Astrocyte of the hippocampus (primary cell): ENCODE data around the gene ABCC1.
"Not testable (repeated sequence)": the region's sequence is repeated elsewhere in the genome, so short reads cannot be mapped to it uniquely, and the experiment has no call there.

Experiments
- DNase-seq: peaks from one replicate; pipeline ENCODE4 v3.0.0; 2011; ENCODE audit warnings: low read depth, low spot score

Gene ABCC1

DNA sequence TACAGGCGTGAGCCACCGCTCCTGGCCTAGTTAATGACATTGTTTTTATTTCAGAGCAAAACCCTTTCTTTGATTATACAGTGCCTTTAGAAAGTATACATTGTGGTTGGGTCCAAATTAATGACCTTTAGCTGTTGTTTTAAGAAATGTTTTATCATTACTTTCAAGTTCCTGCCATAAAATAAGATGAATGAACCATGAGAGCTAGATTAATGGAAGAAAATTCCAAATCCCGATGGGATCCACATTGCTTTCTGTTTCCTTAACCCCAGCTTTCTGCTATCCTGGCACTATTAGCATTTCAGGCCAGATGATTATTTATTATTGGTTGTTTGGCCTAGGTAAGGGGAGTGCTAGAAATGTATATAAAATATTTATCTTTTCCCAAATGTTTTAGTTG is 131.7 kb downstream of the ABCC1 start:
- no peak for DNase-seq

- DNase-seq: no peak
Observed at GRCh38 chr16:16082255-16082654, 132.8 kb downstream of the ABCC1 start.

DNA sequence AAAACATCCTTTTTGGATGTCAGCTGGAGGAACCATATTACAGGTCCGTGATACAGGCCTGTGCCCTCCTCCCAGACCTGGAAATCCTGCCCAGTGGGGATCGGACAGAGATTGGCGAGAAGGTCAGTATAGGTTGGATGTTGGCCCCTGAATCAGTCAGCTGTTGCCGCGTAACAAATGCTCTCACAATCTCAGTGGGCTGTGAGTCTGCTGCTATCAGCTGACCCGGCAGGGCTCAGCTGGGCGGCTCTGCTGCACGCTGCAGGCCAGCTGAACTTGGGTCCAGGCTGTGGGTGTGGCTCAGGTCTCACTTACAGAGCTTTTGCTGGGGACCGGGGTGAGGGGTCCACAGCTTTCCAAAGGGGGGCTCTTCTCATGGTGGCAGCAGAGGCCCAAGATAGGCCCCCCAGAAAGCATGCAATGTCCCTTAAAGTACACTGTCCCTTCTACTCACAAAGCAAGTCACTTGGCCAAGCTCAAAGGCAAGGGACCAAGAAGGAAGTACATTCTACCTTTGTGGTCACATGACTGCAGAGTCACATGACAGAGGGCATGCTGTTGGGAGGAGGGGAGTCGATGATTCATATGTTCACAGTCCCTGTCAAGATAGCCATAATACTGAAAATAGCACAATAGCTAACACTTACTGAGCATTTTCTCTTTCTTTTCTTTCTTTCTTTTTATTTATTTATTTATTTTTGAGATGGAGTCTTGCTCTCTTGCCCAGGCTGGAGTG is 134.2 kb downstream of the ABCC1 start:
- no peak for DNase-seq

GRCh38 chr16:16084874-16085273 is 135.5 kb downstream of the ABCC1 start:
- no peak for DNase-seq

DNA sequence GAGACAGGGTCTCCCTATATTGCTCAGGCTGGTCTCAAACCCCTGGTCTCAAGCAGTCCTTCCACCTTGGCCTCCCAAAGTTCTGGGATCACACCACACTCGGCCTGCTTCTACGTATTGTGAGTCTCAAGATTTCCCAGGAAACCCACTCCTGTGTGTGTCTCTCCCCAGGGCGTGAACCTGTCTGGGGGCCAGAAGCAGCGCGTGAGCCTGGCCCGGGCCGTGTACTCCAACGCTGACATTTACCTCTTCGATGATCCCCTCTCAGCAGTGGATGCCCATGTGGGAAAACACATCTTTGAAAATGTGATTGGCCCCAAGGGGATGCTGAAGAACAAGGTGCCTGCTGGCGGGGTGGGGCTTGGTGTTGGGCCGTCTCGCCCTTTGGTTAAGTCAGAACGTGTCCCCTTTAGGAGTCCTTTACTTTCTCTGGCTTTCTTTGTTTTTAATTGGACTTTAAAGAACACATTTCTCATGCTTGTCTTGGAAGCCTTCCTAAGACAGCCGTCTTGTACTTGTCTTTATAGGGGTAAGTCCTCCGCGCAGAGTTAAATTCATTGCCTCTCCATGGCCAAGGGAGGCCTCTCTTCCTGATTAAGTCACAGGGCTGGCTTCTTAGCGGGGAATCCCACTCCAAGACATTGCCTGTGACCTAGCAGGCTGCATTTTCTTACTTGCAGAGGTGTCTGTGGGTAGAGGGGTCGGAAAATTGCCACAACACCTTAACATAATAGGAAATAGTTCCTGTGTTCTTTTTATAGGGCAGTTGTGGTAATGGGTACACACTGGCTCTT is 137.4 kb downstream of the ABCC1 start:
- DNase-seq: no peak

DNA sequence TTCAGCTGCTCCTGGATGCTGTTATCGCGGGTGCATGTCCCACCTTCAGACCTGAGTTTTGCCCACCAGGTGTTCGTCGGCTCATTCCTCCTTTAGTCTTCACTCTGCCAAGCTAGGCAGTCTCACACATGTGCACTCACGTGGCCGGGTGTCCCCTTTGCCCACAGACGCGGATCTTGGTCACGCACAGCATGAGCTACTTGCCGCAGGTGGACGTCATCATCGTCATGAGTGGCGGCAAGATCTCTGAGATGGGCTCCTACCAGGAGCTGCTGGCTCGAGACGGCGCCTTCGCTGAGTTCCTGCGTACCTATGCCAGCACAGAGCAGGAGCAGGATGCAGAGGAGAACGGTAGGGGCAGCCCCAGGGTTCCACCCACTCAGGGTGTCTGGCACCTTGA is 140.8 kb downstream of the ABCC1 start:
- DNase-seq: no peak

DNA sequence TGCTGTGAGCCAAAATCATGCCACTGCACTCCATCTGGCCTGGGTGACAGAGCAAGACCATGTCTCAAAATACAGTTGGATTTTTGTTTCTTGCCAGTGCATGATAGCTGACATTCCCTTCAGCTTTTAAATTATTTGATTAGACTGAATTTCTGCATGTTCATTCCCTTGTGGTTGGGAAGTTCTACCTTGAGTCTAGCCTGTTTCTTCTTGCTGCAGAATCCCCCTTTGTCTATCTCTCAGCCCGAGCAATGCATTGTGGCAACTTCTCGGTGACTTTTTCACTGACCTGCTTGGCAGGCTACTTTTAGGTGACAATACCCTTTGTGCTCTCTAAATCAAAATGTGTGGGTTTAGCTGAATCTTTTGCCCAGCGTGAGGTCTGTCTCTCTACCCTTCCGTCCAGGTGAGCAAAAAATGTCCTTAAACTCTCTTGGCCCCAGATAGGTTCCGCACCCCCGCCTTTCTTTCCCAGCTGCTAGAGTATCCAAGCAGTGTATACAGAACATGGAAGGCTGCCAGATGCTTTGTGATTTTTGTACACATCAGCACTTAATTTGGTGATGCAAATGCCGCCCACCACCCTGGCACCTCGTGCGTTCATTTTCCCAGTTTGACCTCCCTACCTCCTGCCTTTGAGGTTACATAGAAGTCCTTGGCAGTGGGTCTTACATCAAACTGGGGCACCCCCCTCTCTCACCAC is 143.7 kb downstream of the ABCC1 start:
- peak; percentile 73 for DNase-seq

DNA sequence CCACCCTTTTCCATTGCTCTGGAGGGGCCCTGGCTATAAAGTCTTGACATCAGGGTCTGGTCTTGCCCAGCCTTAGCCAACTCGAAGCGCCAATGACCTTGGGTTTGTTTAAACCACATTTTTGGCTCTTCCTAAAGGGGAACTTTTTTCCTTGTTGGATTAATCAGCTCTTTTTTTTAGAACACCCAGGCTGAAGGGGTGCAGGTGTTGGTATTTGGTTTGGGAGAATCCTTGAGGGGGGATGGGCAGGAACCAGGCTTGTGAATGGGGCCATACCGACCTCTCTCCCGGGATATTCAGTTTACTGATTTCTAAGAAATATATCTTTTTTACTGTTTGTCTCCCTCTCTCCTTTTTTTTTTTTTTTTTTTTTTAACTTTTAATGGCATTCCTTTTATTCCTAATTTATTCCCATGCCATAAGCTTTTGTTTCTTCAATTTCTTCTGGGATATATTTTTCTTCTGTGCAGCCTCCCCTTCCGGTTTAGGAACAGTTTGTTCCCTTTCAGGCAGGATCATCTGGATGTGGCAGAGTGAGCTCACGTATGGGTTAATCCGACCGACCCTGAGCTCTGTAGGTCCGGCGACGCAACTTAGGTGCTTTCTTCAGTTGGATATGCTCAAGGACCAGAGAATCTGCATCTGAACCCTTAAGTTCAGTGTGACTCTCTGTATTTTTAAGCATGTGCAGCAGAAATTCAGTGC is 144.4 kb downstream of the ABCC1 start:
- DNase-seq: no peak

DNA sequence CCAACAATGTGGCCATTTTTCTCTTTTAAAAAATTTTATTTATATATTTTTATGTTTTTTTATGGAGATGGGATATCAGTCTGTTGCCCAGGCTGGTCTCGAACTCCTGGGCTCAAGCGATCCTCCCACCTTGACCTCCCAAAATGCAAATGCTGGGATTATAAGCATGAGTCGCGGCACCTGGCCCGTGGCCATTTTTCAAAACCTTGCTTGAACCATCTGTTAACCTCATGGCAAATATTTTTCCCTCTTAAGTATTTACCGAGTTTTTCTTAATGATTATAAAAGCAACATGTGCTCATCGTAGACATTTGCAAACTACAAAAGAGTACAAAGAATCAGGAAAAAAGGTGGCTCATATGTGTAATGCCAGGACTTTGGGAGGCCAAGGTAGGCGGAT is 146.2 kb downstream of the ABCC1 start:
- no peak for DNase-seq

DNA sequence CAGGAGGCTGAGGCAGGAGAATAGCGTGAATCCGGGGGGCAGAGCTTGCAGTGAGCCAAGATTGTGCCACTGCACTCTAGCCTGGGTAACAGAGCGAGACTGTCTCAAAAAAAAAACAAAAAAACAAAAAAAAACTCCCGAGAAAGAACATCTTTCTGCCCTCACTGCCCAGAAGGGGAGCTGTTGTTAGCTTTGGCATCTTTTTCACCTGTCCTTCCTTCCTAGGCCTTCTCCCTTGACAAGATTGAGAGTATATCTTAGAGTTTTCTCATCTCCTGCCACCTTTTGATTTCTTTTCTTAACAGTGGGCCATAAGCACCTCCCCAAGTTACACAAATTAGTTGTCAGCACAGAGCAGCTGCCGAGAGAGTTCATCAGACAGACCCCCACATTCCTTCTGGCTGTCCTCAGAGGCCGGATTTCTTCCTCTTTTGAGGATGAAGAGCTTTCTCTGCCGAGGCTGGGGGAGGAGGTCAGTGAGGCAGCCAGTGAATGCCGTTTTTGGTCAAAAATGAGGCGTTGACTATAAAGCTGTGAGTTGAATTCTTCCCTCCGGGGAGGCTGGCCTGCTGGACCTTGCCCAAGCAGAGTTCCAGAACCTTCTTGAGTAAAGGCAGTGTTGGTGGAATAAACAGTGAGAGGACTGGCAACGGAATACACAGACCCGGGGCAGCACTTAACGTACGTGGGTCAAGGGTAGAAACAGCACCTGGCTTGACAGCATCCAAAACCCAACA is 146.9 kb downstream of the ABCC1 start:
- DNase-seq: peak; percentile 77

DNA sequence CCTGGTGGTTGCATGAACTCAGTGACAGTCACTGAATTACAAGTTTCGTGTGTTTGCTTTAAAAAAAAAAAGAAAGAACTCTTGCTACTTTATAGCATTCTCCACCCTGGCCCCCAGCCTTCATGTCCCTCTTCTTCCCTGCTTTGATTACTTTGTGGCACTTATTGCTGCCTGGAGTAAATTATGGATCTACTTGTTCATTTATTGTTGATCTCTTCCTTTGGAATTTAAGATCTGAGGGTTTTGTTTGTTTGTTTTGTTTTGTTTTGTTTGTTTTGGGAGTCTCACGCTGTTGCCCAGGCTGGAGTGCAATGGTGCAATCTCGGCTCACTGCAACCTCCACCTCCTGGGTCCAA is 147.4 kb downstream of the ABCC1 start:
- DNase-seq: no peak

- no peak for DNase-seq
Observed at GRCh38 chr16:16099320-16099719, 149.9 kb downstream of the ABCC1 start.

- no peak for DNase-seq
Observed at GRCh38 chr16:16100631-16101030, 151.2 kb downstream of the ABCC1 start.

DNA sequence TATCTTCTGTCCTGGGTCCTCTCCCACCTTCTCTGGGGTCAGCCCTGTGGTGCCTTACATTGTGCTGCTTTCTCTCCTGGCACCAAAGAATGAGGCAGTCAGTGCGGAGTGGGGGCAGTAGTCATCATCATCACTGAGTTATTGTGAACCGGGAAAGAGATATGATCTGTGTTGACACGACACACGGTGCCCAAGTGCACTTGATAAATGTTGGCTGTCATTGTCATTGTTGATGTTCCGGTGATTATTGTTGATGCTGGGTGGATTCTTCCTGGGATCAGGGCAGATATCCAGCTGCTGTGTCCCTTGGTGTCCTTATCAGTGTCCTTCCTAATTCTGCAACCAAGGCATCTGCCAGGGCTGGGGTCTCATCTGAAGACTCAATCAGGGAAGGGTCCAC is 152.2 kb downstream of the ABCC1 start:
- DNase-seq: no peak

GRCh38 chr16:16102738-16103137 is 153.3 kb downstream of the ABCC1 start:
- DNase-seq: no peak

- DNase-seq: not testable (repeated sequence)
Observed at GRCh38 chr16:16104132-16104803, 154.9 kb downstream of the ABCC1 start.

DNA sequence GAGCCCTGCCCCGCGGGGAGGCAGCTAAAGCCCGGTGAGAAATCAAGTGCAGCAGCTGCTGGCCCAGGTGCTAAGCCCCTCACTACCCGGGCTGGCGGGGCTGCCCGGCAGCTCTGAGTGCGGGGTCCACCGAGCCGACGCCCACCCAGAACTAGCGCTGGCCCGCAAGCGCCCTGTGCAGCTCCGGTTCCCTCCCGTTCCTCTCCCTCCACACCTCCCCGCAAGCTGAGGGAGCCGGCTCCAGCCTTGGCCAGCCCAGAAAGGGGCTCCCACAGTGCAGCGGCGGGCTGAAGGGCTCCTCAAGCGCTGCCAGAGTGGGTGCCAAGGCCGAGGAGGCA is 155.4 kb downstream of the ABCC1 start:
- not testable (repeated sequence) for DNase-seq

GRCh38 chr16:16105646-16106045 is 156.2 kb downstream of the ABCC1 start:
- no peak for DNase-seq

DNA sequence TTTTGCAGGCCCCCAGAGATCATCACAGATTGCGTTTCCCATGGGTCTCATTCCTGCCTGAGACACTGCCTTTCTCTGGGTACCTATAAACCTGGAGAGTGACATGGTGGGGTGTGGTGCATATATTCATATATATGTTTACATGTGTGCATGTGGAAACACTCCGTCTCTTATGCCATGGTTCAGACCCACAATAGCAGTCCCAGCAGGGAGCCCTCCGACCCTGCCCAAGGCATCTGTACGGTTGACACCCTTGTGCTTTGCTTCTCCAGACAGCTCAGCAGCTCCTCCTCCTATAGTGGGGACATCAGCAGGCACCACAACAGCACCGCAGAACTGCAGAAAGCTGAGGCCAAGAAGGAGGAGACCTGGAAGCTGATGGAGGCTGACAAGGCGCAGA is 157.1 kb downstream of the ABCC1 start:
- DNase-seq: no peak

DNA sequence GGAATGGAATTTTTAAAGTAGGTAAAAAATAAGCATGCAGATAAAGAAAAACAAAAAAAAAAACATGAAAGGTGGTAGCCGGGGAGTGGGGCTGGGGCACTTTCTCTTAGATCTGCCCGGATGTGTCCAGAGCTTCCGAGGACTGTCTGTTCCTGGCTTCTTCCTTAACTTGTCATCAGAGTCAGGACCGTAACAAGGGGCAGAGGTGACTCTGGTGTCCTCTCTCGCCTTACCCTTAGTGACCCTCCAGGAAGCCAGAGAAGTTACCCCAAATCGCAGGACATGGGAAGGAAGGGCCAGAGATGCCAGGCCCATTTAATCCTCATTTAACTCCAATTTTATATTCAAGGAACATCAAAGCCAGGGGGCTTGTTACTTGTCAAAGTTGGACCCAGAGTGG is 158.4 kb downstream of the ABCC1 start:
- DNase-seq: no peak

- no peak for DNase-seq
Observed at GRCh38 chr16:16108759-16109158, 159.3 kb downstream of the ABCC1 start.
